ENCODE measurements around the gene FAM210B.
"Not testable (repeated sequence)": the region's sequence is repeated elsewhere in the genome, so short reads cannot be mapped to it uniquely, and the experiment has no call there.

Gene FAM210B

GRCh38 chr20:56409956-56410355, 51.2 kb downstream of the FAM210B start:
- no peak for TF ChIP-seq CTCF (conservative IDR thresholded peaks at IDR 0.05)
- H3K27ac ChIP-seq = no peak overlapping the region

GRCh38 chr20:56411287-56411686, 52.5 kb downstream of the FAM210B start:
- not testable (repeated sequence) for H3K27ac ChIP-seq

DNA sequence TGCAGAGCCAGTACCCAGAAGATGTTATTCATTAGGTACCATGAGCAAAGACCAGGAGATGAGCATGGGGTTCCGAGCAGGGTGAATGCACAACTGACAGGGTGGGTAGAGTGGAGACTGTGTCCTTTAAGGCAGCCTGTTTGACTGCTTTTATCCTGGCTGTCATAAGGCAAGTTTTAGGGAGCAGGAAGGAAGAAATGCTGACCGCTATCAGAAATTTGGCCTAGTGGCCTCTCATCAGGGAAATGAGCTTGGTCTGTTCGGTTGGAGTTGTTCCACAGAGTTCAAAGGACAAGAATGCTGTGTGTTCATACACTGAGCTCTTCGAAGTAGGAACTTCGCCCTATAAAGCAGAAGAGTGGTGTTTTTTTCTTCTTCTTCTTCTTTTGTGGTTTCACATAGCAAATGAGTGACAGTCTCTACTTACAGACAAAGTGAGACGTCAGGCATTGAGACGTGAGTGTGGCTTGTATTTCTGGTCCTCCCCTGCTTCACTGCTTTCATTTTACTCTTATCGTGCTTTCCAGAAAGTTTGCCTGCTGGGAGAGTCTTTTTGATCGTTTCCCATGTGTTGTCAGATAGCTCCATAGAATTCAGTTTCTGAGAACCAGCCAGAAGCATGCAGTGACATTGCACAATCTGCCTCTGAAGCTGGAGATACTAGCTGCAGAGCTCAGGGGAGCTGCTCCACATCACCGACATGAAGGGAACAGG, 53.1 kb downstream of the FAM210B start, which contains the start of gene CASS4:
TSS of gene CASS4 (plus strand) at position 502 of the 714 bp plus-strand sequence. CDS start at position 701, 199 bp downstream.
- H3K27ac ChIP-seq = no peak within 1 kb of the TSS
- TF ChIP-seq CTCF (conservative IDR thresholded peaks at IDR 0.05) = no peak

GRCh38 chr20:56412473-56412790, 53.7 kb downstream of the FAM210B start:
- TF ChIP-seq CTCF (conservative IDR thresholded peaks at IDR 0.05) = no peak
- no peak overlapping the region for H3K27ac ChIP-seq

GRCh38 chr20:56412949-56413348, 54.2 kb downstream of the FAM210B start:
- H3K27ac ChIP-seq = no peak overlapping the region
- no peak for TF ChIP-seq CTCF (conservative IDR thresholded peaks at IDR 0.05)

GRCh38 chr20:56414842-56415765, 56.3 kb downstream of the FAM210B start:
- TF ChIP-seq CTCF (conservative IDR thresholded peaks at IDR 0.05) = no peak
- no peak overlapping the region for H3K27ac ChIP-seq

GRCh38 chr20:56417402-56417801, 58.6 kb downstream of the FAM210B start:
- H3K27ac ChIP-seq = no peak overlapping the region
- no peak for TF ChIP-seq CTCF (conservative IDR thresholded peaks at IDR 0.05)

Measured in VCaP (cell line).